Adrenal gland (tissue), 12 donors: Measurements from ENCODE around the gene NLRP6. TPM values are rescaled to one million over a fixed set of nuclear protein-coding genes. Genes with fewer than 3 reads are reported as not detected.
"Not testable (repeated sequence)": the region's sequence is repeated elsewhere in the genome, so short reads cannot be mapped to it uniquely, and the experiment has no call there.

Experiments used
- DNase-seq, 7 donors: peaks; one replicate each; pipeline ENCODE4 v3.0.0-alpha.2; 2019 to 2020
- H3K27ac ChIP-seq, 5 donors: fragments of 200-600 bp; sonication (generic) in 4 of 5; 1 replicate in 3 of 5; 2 replicates in 2 of 5; pipeline versions ENCODE4 v1.5.1 to v1.8.0; 2016 to 2020; ENCODE audit warnings: mild to moderate bottlenecking in 1 of 5
- H3K27me3 ChIP-seq: fragments of 200-600 bp; 2 replicates; pipeline ENCODE4 v1.8.0; 2021
- H3K36me3 ChIP-seq, 2 donors: fragments of 200-600 bp; replicated peaks in 1 of 2; 1 replicate in 1 of 2; 2 replicates in 1 of 2; pipeline versions ENCODE4 v1.5.1 to v1.8.0; 2018 to 2022
- H3K4me1 ChIP-seq, 2 donors: fragments of 200-600 bp; replicated peaks in 1 of 2; 1 replicate in 1 of 2; 2 replicates in 1 of 2; pipeline versions ENCODE4 v1.5.1 to v1.8.0; 2018 to 2021
- H3K4me3 ChIP-seq, 4 donors: fragments of 200-600 bp; sonication (generic) in 3 of 4; one replicate each; pipeline ENCODE4 v1.5.1; 2016 to 2018
- H3K9me3 ChIP-seq, 3 donors: fragments of 200-600 bp; sonication (generic) in 1 of 3; replicated peaks in 1 of 3; 1 replicate in 2 of 3; 2 replicates in 1 of 3; pipeline versions ENCODE4 v1.5.1 to v1.8.0; 2016 to 2021
- CTCF ChIP-seq, 6 experiments: fragments of 450-650 bp in 4 of 6; fragments of 200-600 bp in 2 of 6; sonication (generic) in 1 of 6; IDR thresholded peaks; 1 replicate in 5 of 6; 2 replicates in 1 of 6; pipeline versions ENCODE4 v1.5.1 to v1.8.0; 2016 to 2021; ENCODE audit warnings: antibody characterized with exemption in 6 of 6, mild to moderate bottlenecking in 2 of 6, moderate library complexity in 1 of 6
- POLR2A ChIP-seq, 2 donors: fragments of 450-650 bp; IDR thresholded peaks; one replicate each; pipeline ENCODE4 v1.6.1; 2017; ENCODE audit warnings: antibody characterized with exemption in 2 of 2, mild to moderate bottlenecking in 2 of 2, moderate library complexity in 1 of 2
- WGBS, 4 donors: extraction: QIAGEN DNeasy Blood & Tissue Kit in 2 of 4; methylation state at CpG; one replicate each; pipeline versions ENCODE4 v1.1.5 to v1.1.7; 2013 to 2017; 5-methylcytosine and 5-hydroxymethylcytosine counted together
- intact Hi-C, 2 donors: fragments of 100-400 bp; cut with DNase I; formaldehyde crosslinking; loops; one replicate each; pipeline versions ENCODE4 v1.14.1 to v1.15.0; 2022 to 2023
- polyA plus RNA-seq, 3 donors: library from polyadenylated mRNA; stranded (reverse); fragments of 200-250 nt in 2 of 3; fragments of 350-450 nt in 1 of 3; fragmentation: Illumina TruSeq in 1 of 3; extraction: RNeasy Lipid Tissue Mini Kit (QIAGEN cat#74804) in 1 of 3; gene quantifications; one replicate each; pipeline ENCODE4 v1.2.3, GENCODE V29; 2013 to 2014
- total RNA-seq, 9 donors: library from RNA; depleted of rRNA in 4 of 9; stranded (reverse); fragments of >200 nt in 4 of 9; fragments of 120-200 nt in 1 of 9; fragmentation: NEBNext Ultra II Directional in 1 of 9; extraction: Animal tissue kit (Norgen Biotek cat#: 25700) in 1 of 9; gene quantifications; one replicate each; pipeline versions ENCODE4 v1.1.0 to v1.2.4, GENCODE V29; 2013 to 2023
- donor health status: healthy with polysubstance abuse.
- donor health status: Bipolar disorder and iron deficiency.
- donor health status: DM: yes; HTN: yes; CAD: no.
- donor health status: DM: no; HTN: no; CAD: no.
- donor health status: DM: no; HTN: no; CAD: no.
- donor health status: DM: yes; HTN: yes; CAD: no.

Gene NLRP6
- total and polyA plus RNA-seq, 12 donors = 0.14 to 0.69 (median 0.24) TPM; not detected in 5

GRCh38 chr11:328012-328411 lies 49.8 kb downstream of the NLRP6 start:
- H3K9me3 ChIP-seq = no peaks in the 10 kb centered on the region
- intact Hi-C loops = no loop called here
- no peak overlapping the region for H3K4me3 ChIP-seq
- TF ChIP-seq POLR2A (IDR thresholded peaks at IDR 0.05) (no peak), CTCF (IDR thresholded peaks at IDR 0.05) (no peak)
- DNase-seq = no peak
- peaks cover 14 to 26% of the 10 kb centered on the region in 2 donors for H3K4me1 ChIP-seq
- no peak overlapping the region for H3K27ac ChIP-seq
- WGBS, 4 donors = 92 to 96% (median 95%) methylated on average over 10 to 13 of the region's 13 CpGs
- H3K36me3 ChIP-seq = no peaks in the 10 kb centered on the region
- H3K27me3 ChIP-seq = no peaks in the 10 kb centered on the region

GRCh38 chr11:328516-329100 lies 50.4 kb downstream of the NLRP6 start:
- H3K27me3 ChIP-seq, H3K36me3 ChIP-seq, H3K27ac ChIP-seq, H3K9me3 ChIP-seq, H3K4me3 ChIP-seq, DNase-seq, intact Hi-C loops: not testable (repeated sequence)
- 87 to 92% (median 89%) methylated on average over 15 of the region's 15 CpGs for WGBS, 4 donors
- peaks cover 14 to 26% of the 10 kb centered on the region in 2 donors for H3K4me1 ChIP-seq

DNA sequence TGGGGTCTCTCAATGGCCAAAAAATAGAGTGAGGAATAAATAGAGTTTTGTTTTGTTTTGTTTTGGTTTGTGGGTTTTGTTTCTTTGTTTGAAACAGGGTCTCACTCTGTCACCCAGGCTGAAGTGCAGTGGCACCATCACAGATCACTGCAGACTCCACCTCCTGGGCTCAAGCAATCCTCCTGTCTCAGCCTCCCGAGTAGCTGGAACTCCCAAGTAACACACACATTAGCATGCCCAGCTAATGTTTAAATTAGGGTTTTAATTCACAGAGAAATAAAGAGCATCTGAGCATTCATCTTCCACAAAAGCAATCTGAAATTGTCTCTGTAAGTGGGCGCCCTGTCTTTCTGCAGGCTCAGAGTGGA lies 51.7 kb downstream of the NLRP6 start:
- H3K36me3 ChIP-seq = no peaks in the 10 kb centered on the region
- DNase-seq = no peak
- no peaks in the 10 kb centered on the region for H3K9me3 ChIP-seq
- peaks cover 14 to 26% of the 10 kb centered on the region in 2 donors for H3K4me1 ChIP-seq
- no peak overlapping the region for H3K27ac ChIP-seq
- 81 to 94% (median 85%) methylated on average over 1 to 2 of the region's 2 CpGs for WGBS, 4 donors
- no peaks in the 10 kb centered on the region for H3K27me3 ChIP-seq
- H3K4me3 ChIP-seq = no peak overlapping the region
- intact Hi-C loops = no loop called here
- TF ChIP-seq CTCF (IDR thresholded peaks at IDR 0.05) (no peak), POLR2A (IDR thresholded peaks at IDR 0.05) (no peak)

GRCh38 chr11:330307-330693 lies 52.1 kb downstream of the NLRP6 start:
- H3K27me3 ChIP-seq = no peaks in the 10 kb centered on the region
- no peak for DNase-seq
- TF ChIP-seq POLR2A (IDR thresholded peaks at IDR 0.05) (no peak), CTCF (IDR thresholded peaks at IDR 0.05) (no peak)
- H3K4me1 ChIP-seq = peaks cover 14 to 26% of the 10 kb centered on the region in 2 donors
- intact Hi-C loops = no loop called here
- no peaks in the 10 kb centered on the region for H3K36me3 ChIP-seq
- no peak overlapping the region for H3K27ac ChIP-seq
- H3K4me3 ChIP-seq = no peak overlapping the region
- 74 to 77% (median 75%) methylated on average over 11 to 14 of the region's 14 CpGs for WGBS, 4 donors
- H3K9me3 ChIP-seq = no peaks in the 10 kb centered on the region

- DNase-seq = no peak
- H3K27ac ChIP-seq = no peak overlapping the region
- no peak for TF ChIP-seq CTCF (IDR thresholded peaks at IDR 0.05)
- TF ChIP-seq POLR2A (IDR thresholded peaks at IDR 0.05) = no peak
- 79 to 85% (median 83%) methylated on average over 26 to 34 of the region's 34 CpGs for WGBS, 4 donors
- no peaks in the 10 kb centered on the region for H3K27me3 ChIP-seq
- peaks cover 14 to 22% of the 10 kb centered on the region in 2 donors for H3K4me1 ChIP-seq
- intact Hi-C loops = no loop called here
- H3K36me3 ChIP-seq = no peaks in the 10 kb centered on the region
- H3K4me3 ChIP-seq = no peak overlapping the region
- H3K9me3 ChIP-seq = no peaks in the 10 kb centered on the region
Measured at GRCh38 chr11:330694-331357, 52.6 kb downstream of the NLRP6 start.
